Endodermal cell (in vitro differentiated cells): ENCODE data around the gene PHKA2. TPM values are rescaled to one million over a fixed set of nuclear protein-coding genes. Genes with fewer than 3 reads are reported as not detected.

Source experiments
- DNase-seq: peaks from one replicate; pipeline ENCODE4 v3.0.0-alpha.2; 2017
- H3K27ac ChIP-seq: 2 replicates; pipeline ENCODE4 v1.5.1; 2013; ENCODE audit warnings: mild to moderate bottlenecking, low read depth, low read length, moderate library complexity
- H3K27me3 ChIP-seq: 2 replicates; pipeline ENCODE4 v1.6.1; 2013; ENCODE audit warnings: mild to moderate bottlenecking, low read length, moderate library complexity; ENCODE audit not compliant: insufficient read depth, control insufficient read depth, poor library complexity, severe bottlenecking
- H3K36me3 ChIP-seq: 2 replicates; pipeline ENCODE4 v1.7.0; 2013; ENCODE audit warnings: mild to moderate bottlenecking, low read length, moderate library complexity; ENCODE audit not compliant: control insufficient read depth, insufficient read depth
- H3K4me1 ChIP-seq: one replicate; pipeline ENCODE4 v1.7.0; 2013; ENCODE audit warnings: low read length; ENCODE audit not compliant: control insufficient read depth, insufficient read depth
- H3K4me3 ChIP-seq: 2 replicates; pipeline ENCODE4 v1.5.1; 2013; ENCODE audit warnings: mild to moderate bottlenecking, low read length, moderate library complexity
- H3K9ac ChIP-seq: 2 replicates; pipeline ENCODE4 v1.6.1; 2013; ENCODE audit warnings: mild to moderate bottlenecking, low read length, moderate library complexity; ENCODE audit not compliant: poor library complexity, severe bottlenecking; ENCODE audit errors: extremely low read depth
- H3K9me3 ChIP-seq: 2 replicates; pipeline ENCODE4 v1.6.1; 2013; ENCODE audit warnings: mild to moderate bottlenecking, low read length, moderate library complexity; ENCODE audit not compliant: control insufficient read depth
- H3K27ac Mint-ChIP-seq: 2 replicates; pipeline ENCODE4 v1.8.0; 2020; ENCODE audit warnings: mixed read lengths
- H3K27me3 Mint-ChIP-seq: 2 replicates; pipeline ENCODE4 v1.8.0; 2021; ENCODE audit warnings: mild to moderate bottlenecking, mixed read lengths; ENCODE audit not compliant: insufficient read depth
- H3K36me3 Mint-ChIP-seq: 2 replicates; pipeline ENCODE4 v1.8.0; 2020; ENCODE audit warnings: low read depth, mixed read lengths
- H3K4me1 Mint-ChIP-seq: 2 replicates; pipeline ENCODE4 v1.8.0; 2020; ENCODE audit warnings: mixed read lengths
- H3K4me3 Mint-ChIP-seq: 2 replicates; pipeline ENCODE4 v1.8.0; 2020; ENCODE audit warnings: mild to moderate bottlenecking, moderate library complexity, mixed read lengths
- H3K9me3 Mint-ChIP-seq: 2 replicates; pipeline ENCODE4 v1.8.0; 2020; ENCODE audit warnings: mild to moderate bottlenecking, mixed read lengths
- CTCF ChIP-seq: fragments of 200-600 bp; sonication (generic); conservative IDR thresholded peaks from 2 replicates; pipeline ENCODE4 v1.5.0; 2021; ENCODE audit warnings: antibody characterized with exemption, mild to moderate bottlenecking
- WGBS, 2 experiments: methylation state at CpG; one replicate each; pipeline versions ENCODE4 v1.1.5 to v1.1.7; 2013; ENCODE audit warnings: missing lambda C conversion rate in 2 of 2, mixed read lengths in 1 of 2; ENCODE audit not compliant: insufficient coverage in 1 of 2, insufficient read length in 1 of 2; 5-methylcytosine and 5-hydroxymethylcytosine counted together
- long read RNA-seq, 4 experiments: library from polyadenylated mRNA in 2 of 4; library from RNA in 1 of 4; library from capped mRNA in 1 of 4; stranded (forward) in 3 of 4; unstranded in 1 of 4; transcript quantifications; one replicate each; pipeline ENCODE4 v2.0.0, GENCODE V29; 2020 to 2021; ENCODE audit warnings: inconsistent platforms in 1 of 4
- polyA plus RNA-seq, 2 experiments: library from polyadenylated mRNA; stranded (reverse); fragments of 50-300 nt; gene quantifications; one replicate each; pipeline ENCODE4 v1.2.3, GENCODE V29; 2013
- total RNA-seq, 2 donors: library from RNA; stranded (reverse); fragmentation: NEBNext Ultra II Directional in 1 of 2; extraction: Animal tissue kit (Norgen Biotek cat#: 25700) in 1 of 2; gene quantifications; 2 replicates in 1 of 2; 3 replicates in 1 of 2; pipeline ENCODE4 v1.2.1, GENCODE V29; 2021

PHKA2 gene, protein sequence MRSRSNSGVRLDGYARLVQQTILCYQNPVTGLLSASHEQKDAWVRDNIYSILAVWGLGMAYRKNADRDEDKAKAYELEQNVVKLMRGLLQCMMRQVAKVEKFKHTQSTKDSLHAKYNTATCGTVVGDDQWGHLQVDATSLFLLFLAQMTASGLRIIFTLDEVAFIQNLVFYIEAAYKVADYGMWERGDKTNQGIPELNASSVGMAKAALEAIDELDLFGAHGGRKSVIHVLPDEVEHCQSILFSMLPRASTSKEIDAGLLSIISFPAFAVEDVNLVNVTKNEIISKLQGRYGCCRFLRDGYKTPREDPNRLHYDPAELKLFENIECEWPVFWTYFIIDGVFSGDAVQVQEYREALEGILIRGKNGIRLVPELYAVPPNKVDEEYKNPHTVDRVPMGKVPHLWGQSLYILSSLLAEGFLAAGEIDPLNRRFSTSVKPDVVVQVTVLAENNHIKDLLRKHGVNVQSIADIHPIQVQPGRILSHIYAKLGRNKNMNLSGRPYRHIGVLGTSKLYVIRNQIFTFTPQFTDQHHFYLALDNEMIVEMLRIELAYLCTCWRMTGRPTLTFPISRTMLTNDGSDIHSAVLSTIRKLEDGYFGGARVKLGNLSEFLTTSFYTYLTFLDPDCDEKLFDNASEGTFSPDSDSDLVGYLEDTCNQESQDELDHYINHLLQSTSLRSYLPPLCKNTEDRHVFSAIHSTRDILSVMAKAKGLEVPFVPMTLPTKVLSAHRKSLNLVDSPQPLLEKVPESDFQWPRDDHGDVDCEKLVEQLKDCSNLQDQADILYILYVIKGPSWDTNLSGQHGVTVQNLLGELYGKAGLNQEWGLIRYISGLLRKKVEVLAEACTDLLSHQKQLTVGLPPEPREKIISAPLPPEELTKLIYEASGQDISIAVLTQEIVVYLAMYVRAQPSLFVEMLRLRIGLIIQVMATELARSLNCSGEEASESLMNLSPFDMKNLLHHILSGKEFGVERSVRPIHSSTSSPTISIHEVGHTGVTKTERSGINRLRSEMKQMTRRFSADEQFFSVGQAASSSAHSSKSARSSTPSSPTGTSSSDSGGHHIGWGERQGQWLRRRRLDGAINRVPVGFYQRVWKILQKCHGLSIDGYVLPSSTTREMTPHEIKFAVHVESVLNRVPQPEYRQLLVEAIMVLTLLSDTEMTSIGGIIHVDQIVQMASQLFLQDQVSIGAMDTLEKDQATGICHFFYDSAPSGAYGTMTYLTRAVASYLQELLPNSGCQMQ
- total RNA-seq: 10 to 100 TPM; 32.5 to 33.0 TPM
- polyA plus RNA-seq (2013, experiment 1 of 2): 17.2 TPM
- 16.6 TPM for polyA plus RNA-seq (2013, experiment 2 of 2)
- long read RNA-seq, experiment 1, full-length matches to known transcripts: 3 of 4 reads
- long read RNA-seq, experiment 1, partial matches to known transcripts: 0 of 4 reads
- long read RNA-seq, experiment 1, other reads (novel, unspliced or antisense): 1 of 4 reads
- long read RNA-seq, experiment 2, full-length matches to known transcripts: 5 of 27 reads
- long read RNA-seq, experiment 2, partial matches to known transcripts: 5 of 27 reads
- long read RNA-seq, experiment 2, other reads (novel, unspliced or antisense): 17 of 27 reads
- long read RNA-seq, experiment 3, full-length matches to known transcripts: 10 of 52 reads
- long read RNA-seq, experiment 3, partial matches to known transcripts: 7 of 52 reads
- long read RNA-seq, experiment 3, other reads (novel, unspliced or antisense): 35 of 52 reads
- long read RNA-seq, experiment 4, partial matches to known transcripts: 0 of 1 reads
- long read RNA-seq, experiment 4, other reads (novel, unspliced or antisense): 1 of 1 reads

DNA sequence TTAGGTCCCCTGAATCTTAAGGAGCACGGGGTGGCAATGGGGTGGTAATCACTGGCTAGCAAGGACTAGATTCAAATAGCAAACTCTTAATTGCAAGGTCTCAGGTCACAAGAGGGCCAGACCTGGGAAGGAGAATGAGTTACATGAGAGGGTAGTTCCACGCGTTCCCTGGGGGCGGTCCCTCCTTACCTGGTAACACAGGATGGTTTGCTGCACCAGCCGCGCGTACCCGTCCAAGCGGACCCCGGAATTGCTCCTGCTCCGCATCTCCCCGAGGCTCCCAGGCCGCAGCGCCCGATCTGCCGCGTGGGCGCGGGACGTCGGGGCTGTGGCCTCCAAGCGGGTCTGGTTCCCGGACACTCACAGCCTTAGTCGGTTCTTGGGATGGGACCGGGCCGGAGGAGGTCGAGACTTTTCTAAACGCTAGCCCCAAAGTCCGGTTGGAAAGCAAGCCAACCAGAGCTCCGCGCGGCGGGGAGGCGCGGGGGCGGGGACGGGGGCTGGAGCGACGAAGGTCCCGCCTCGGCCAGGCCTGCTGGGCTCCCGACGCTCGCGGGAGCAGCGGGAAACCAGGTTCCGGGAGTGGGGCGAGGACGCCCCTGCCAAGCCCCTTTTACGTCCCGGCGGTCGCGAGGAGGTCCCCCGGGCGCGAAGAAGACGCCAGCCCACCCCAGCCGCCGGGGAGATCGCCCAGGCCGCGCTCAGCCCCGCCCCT, at the start of gene PHKA2:
Gene PHKA2, minus strand, starts transcription at position 449 of the 715 bp plus-strand sequence. Its CDS starts 182 bp downstream, at position 267.
- no peaks in the 10 kb centered on the region for H3K36me3 ChIP-seq
- Mint-ChIP-seq H3K4me3 (peak within 1 kb of the TSS; percentile 75), H3K4me1 (peaks cover 8% of the 10 kb centered on the region), H3K27ac (peak within 1 kb of the TSS; percentile 67), H3K27me3 (no peaks in the 10 kb centered on the region), H3K36me3 (no peaks in the 10 kb centered on the region), H3K9me3 (peaks cover 50% of the 10 kb centered on the region)
- H3K27ac ChIP-seq: peak within 1 kb of the TSS; percentile 24
- WGBS, 2 experiments: 0% methylated on average over 64 of the region's 64 CpGs; no CpG with 5 or more reads in 1 of the 2 experiments
- no peaks in the 10 kb centered on the region for H3K4me1 ChIP-seq
- H3K27me3 ChIP-seq: no peaks in the 10 kb centered on the region
- TF ChIP-seq CTCF: no peak
- H3K4me3 ChIP-seq: peak within 1 kb of the TSS; percentile 88
- H3K9ac ChIP-seq: peak within 1 kb of the TSS; percentile 53
- H3K9me3 ChIP-seq: no peaks in the 10 kb centered on the region
- peak; percentile 83 for DNase-seq

DNA sequence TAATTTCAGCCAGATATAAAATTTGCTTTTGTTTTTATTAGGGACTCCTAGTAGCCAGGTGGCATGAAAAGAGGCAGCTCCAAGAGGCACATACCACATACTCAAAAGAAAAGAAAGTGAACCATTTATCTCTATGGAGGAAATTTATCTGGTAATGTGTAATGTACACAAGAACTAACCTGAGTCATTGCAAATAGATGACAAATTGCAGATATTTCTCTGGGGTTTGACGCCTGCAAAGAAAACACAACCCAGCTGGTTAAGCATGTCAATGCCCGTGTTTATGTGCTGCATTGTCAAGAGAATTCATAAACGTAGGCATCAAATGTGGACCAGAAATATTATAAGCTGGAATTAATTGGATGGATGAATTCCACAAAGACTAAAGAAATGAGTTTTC, 46.9 kb upstream of the PHKA2 start:
- 90% methylated on average over 3 of the region's 3 CpGs; no CpG with 5 or more reads in 1 of the 2 experiments for WGBS, 2 experiments
- no peaks in the 10 kb centered on the region for H3K4me1 ChIP-seq
- H3K4me3 Mint-ChIP-seq: no peak overlapping the region

More for the DNA sequence above, 46.9 kb upstream of the PHKA2 start:
- H3K4me1 Mint-ChIP-seq: no peaks in the 10 kb centered on the region
- no peaks in the 10 kb centered on the region for H3K27me3 Mint-ChIP-seq
- H3K27me3 ChIP-seq: no peaks in the 10 kb centered on the region
- H3K9me3 Mint-ChIP-seq: peaks cover 41% of the 10 kb centered on the region
- H3K4me3 ChIP-seq: no peak overlapping the region
- H3K36me3 ChIP-seq: no peaks in the 10 kb centered on the region
- no peak overlapping the region for H3K27ac ChIP-seq
- H3K9me3 ChIP-seq: no peaks in the 10 kb centered on the region
- H3K27ac Mint-ChIP-seq: no peak overlapping the region
- TF ChIP-seq CTCF: no peak
- H3K36me3 Mint-ChIP-seq: peaks cover 6% of the 10 kb centered on the region
- H3K9ac ChIP-seq: no peak overlapping the region
- no peak for DNase-seq
